ENCODE results near the gene SERP2.

DNA sequence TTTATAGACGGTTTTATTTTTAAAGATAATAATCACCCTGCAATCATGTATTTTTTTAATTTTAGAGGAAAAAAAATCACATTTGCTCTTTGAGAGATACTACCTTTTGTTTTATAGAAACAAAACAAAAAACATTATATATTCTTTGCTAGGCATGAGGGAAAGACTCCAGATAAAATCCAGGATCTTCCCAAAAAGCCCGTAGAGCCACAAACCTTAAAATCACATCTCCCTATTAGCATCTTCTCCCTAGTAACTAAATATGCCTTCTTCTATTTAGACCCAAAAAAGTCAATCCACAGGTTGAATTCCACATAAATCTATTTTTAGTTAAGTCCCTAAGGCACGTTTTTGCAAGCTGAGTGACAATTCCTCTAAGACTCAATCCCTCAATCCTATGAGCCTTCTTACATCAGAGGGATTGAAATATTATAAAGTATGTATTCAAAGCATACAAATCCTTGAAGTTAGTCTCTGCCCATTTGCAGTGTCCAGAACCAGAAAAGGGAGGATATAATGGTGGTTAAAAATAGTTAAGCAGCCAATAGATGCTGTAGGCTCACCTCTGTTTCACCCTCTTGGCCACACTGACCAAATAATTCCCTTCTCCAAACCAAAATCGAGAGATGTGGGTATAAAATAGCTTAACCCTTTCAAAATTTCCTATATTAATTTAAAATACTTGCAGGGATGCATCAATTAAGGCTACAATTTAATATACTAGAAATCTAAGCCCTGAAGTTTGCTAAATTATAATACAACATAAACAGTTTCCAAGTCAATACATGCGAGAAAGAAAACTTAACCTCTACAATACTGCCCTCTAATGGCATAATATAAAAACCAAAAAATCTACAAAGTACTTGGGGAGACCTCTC, 64.0 kb downstream of the SERP2 start:
- TF ChIP-seq, protein P1, sequence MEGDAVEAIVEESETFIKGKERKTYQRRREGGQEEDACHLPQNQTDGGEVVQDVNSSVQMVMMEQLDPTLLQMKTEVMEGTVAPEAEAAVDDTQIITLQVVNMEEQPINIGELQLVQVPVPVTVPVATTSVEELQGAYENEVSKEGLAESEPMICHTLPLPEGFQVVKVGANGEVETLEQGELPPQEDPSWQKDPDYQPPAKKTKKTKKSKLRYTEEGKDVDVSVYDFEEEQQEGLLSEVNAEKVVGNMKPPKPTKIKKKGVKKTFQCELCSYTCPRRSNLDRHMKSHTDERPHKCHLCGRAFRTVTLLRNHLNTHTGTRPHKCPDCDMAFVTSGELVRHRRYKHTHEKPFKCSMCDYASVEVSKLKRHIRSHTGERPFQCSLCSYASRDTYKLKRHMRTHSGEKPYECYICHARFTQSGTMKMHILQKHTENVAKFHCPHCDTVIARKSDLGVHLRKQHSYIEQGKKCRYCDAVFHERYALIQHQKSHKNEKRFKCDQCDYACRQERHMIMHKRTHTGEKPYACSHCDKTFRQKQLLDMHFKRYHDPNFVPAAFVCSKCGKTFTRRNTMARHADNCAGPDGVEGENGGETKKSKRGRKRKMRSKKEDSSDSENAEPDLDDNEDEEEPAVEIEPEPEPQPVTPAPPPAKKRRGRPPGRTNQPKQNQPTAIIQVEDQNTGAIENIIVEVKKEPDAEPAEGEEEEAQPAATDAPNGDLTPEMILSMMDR (IDR thresholded peaks at IDR 0.05; ENCODE audit: insufficient read depth, low read length, poor library complexity, severe bottlenecking): peak; percentile 25
- TF ChIP-seq EZH2phosphoT487 (conservative IDR thresholded peaks at IDR 0.05; ENCODE audit: low read length): no peak
